HEK293T (cell line): ENCODE measurements around the gene PDCD7.

Experiments
- BHLHE40 ChIP-seq: fragments of 450-650 bp; IDR thresholded peaks from 2 replicates; pipeline ENCODE4 v1.6.1; 2016; ENCODE audit warnings: mild to moderate bottlenecking, moderate library complexity, borderline replicate concordance
- CTBP1 ChIP-seq: fragments of 450-650 bp; IDR thresholded peaks from 2 replicates; pipeline ENCODE4 v1.6.1; 2016; ENCODE audit warnings: borderline replicate concordance
- FOXA1 ChIP-seq: fragments of 450-650 bp; IDR thresholded peaks from 2 replicates; pipeline ENCODE4 v1.6.1; 2016; ENCODE audit warnings: mild to moderate bottlenecking
- FOXK2 ChIP-seq: fragments of 450-650 bp; IDR thresholded peaks from 2 replicates; pipeline ENCODE4 v1.6.1; 2016; ENCODE audit warnings: mild to moderate bottlenecking
- FOXM1 ChIP-seq: fragments of 450-650 bp; IDR thresholded peaks from 2 replicates; pipeline ENCODE4 v1.6.1; 2017; ENCODE audit warnings: mild to moderate bottlenecking, borderline replicate concordance
- HDGF ChIP-seq: fragments of 450-650 bp; IDR thresholded peaks from 2 replicates; pipeline ENCODE4 v1.6.1; 2017; ENCODE audit warnings: antibody characterized with exemption, borderline replicate concordance
- LEF1 ChIP-seq: fragments of 450-650 bp; IDR thresholded peaks from 2 replicates; pipeline ENCODE4 v1.6.1; 2017; ENCODE audit warnings: mild to moderate bottlenecking, borderline replicate concordance
- NFRKB ChIP-seq: fragments of 450-650 bp; IDR thresholded peaks from 2 replicates; pipeline ENCODE4 v1.6.1; 2016; ENCODE audit warnings: mild to moderate bottlenecking, moderate library complexity
- SP1 ChIP-seq: fragments of 450-650 bp; IDR thresholded peaks from 2 replicates; pipeline ENCODE4 v1.6.1; 2017
- ZNF384 ChIP-seq: fragments of 450-650 bp; IDR thresholded peaks from 2 replicates; pipeline ENCODE4 v1.6.1; 2016
- TF ChIP-seq, protein P1 (sequence below): fragments of 450-650 bp; IDR thresholded peaks from 2 replicates; pipeline ENCODE4 v1.6.1; 2016

- TF ChIP-seq SP1 (no peak), BHLHE40 (no peak), HDGF (no peak), LEF1 (no peak), FOXA1 (no peak), FOXM1 (no peak), NFRKB (no peak), CTBP1 (no peak), ZNF384 (no peak), FOXK2 (no peak)
- TF ChIP-seq, protein P1, sequence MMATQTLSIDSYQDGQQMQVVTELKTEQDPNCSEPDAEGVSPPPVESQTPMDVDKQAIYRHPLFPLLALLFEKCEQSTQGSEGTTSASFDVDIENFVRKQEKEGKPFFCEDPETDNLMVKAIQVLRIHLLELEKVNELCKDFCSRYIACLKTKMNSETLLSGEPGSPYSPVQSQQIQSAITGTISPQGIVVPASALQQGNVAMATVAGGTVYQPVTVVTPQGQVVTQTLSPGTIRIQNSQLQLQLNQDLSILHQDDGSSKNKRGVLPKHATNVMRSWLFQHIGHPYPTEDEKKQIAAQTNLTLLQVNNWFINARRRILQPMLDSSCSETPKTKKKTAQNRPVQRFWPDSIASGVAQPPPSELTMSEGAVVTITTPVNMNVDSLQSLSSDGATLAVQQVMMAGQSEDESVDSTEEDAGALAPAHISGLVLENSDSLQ, result no peak
These were observed 14.3 kb upstream of the PDCD7 start for GRCh38 chr15:65147902-65148301.
